CD4-positive, alpha-beta T cell treated with Interleukin-2 at 100 ng/mL for 4 hours (primary cell): ENCODE data around the gene HOXC10.

Experiments
- DNase-seq: peaks from one replicate; pipeline ENCODE4 v3.0.0-alpha.2; 2020; ENCODE audit warnings: low spot score

HOXC10 gene

DNA sequence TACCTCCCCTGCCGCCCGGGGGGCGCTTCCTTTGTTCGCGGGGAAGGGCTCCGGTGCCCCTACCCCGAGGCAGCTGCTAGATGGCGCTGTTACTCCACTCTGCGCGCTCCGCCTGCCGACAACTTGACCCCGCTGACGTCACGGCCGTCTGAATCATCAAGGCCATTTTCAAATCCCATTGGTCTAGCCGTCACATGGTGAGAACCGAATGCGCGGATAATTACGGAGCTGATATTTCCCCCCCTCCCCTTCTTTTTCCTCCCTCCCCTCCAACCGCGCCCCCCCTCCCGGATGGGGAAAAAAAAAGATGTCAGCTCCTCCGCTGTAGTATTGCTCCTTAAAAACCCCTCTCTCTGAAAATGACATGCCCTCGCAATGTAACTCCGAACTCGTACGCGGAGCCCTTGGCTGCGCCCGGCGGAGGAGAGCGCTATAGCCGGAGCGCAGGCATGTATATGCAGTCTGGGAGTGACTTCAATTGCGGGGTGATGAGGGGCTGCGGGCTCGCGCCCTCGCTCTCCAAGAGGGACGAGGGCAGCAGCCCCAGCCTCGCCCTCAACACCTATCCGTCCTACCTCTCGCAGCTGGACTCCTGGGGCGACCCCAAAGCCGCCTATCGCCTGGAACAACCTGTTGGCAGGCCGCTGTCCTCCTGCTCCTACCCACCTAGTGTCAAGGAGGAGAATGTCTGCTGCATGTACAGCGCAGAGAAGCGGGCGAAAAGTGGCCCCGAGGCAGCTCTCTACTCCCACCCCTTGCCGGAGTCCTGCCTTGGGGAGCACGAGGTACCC, at the start of gene HOXC10:
Gene HOXC10 (plus strand): TSS at position 246 of the 791 bp plus-strand sequence. CDS start 114 bp downstream, at position 360.
- peak; percentile 68 for DNase-seq

DNA sequence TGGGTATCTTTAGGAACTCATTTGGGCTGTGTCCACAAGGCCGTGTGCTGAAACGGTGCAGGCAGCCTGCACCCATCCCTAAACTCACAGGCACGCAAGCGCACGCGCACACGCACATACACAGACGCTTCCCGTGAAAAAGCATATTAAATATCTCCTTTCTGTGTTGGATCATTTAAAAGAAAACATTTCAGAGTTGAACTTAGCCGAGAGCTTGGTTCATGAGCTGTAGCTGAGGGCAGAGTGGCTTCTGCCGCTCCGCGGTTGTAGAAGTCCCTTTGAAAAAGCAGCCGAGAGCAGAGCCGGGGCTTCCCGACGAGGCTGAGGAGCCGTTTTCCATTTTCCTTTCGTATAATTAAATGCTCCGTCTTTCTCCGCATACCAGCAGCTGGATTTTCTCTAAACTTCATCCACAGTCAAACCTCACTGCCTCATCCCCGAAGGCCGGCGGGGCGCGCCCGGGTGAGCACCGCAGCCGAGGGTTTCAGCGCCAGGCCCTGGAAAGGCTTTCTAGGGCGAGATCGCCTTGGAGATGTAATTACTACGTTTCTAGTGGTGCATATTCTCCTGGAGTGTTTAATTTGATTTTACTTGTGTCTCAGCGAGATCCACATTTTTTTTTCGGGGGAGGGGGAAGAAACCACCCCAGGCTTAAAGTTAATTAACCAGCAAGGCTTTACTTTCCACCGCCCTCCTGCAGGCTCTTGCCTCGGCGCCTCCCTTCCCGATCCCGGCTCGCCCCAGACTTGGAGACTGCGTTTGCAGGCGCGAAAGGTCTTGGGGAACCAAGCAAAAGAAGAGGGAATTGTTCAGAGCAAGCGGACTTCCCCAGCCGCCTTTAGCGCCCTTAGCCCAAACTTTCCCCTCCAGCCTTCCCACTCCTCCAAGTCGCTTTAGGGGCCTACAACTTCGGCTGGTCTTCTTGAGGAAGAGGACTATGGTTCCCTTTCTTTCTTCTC, 49.3 kb upstream of the HOXC10 start:
- no peak for DNase-seq

DNA sequence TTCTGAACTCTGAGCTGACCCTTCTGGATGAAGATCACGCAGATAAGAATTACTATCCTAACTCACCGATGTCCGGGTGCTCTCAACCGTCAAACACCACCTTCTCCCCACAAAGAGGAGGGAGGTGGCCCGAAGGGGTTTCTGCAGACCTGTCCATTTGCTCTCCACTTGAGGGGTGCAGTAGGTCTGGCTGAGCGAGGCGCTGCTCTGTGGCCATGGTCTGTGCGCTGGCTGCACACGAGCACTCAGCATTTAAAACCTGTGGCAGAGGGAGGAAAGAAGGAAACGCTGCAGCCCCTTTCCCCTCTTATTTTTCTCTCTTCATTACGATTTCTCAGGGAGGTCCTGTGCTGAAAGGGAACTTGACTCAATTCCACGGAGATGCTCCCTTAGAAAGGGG, 47.8 kb upstream of the HOXC10 start:
- no peak for DNase-seq

DNA sequence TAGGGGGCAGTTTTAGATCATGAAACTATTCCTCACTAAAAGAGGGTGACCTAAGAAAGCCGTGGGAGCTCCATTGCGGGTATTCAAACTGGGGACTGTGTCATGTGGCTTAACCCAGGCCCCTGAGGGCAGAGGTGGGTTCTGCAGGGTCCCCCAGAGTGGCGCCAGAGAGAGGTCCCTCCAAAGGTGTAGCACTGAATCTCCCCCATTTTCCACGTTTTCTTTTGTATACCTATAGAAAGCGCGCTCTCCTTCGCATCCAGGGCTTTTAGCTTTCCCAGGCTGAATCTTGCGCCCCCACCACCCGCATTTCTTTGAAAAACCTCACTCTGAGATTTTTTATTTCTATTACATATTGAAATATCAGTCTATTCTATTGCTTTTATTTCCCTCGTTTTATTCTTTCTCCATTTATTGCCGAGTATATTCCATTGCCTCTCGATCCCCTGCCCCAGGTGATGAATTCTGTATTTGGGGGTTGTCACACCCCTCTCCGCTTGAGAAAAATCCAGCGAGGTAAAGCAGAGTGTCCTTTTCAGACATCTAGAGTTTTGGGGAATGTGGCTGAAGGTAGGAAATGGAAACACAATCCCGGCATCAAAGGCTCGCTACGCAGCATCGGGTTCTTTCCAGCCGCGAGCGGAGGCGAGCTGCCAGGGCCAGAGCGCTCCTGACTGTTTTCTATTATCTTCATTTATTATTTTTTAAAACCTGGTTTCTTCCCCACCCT, 47.2 kb upstream of the HOXC10 start:
- no peak for DNase-seq

DNA sequence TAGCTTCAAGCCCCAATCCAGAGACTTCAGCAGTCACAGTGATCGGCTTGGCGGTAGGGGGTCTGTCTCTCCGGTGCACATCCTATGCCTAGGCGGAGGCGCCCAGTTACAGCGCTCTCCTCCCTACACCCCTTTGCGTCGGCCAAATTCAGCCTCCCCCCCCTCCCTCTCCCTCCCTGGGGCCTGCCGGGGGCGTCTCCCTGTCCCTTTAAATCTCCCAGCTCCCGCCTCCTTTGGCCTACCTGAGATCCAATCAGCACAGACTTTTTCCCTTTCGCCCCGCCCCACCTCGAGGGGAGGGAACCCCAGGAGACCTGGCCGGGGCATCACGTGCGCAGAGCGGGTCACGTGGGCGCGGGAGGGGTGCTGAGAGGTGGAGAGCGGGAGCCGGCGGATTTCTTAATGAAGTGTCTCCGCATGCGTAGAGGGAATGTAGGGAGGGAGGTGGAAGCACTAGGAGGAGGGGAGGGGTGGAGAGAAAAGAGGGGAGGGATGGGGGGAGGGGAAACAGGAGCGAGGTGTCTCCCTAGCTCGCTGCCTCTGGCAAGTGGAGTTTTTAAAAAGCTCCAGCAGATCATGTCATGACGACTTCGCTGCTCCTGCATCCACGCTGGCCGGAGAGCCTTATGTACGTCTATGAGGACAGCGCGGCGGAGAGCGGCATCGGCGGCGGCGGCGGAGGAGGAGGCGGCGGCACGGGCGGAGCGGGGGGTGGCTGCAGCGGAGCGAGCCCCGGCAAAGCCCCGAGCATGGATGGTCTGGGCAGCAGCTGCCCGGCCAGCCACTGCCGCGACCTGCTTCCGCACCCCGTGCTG, 46.4 kb upstream of the HOXC10 start, which contains the start of gene HOXC13:
Gene HOXC13 (plus strand): TSS at position 506 of the 815 bp plus-strand sequence. CDS start 76 bp downstream, at position 582.
- DNase-seq = no peak

DNA sequence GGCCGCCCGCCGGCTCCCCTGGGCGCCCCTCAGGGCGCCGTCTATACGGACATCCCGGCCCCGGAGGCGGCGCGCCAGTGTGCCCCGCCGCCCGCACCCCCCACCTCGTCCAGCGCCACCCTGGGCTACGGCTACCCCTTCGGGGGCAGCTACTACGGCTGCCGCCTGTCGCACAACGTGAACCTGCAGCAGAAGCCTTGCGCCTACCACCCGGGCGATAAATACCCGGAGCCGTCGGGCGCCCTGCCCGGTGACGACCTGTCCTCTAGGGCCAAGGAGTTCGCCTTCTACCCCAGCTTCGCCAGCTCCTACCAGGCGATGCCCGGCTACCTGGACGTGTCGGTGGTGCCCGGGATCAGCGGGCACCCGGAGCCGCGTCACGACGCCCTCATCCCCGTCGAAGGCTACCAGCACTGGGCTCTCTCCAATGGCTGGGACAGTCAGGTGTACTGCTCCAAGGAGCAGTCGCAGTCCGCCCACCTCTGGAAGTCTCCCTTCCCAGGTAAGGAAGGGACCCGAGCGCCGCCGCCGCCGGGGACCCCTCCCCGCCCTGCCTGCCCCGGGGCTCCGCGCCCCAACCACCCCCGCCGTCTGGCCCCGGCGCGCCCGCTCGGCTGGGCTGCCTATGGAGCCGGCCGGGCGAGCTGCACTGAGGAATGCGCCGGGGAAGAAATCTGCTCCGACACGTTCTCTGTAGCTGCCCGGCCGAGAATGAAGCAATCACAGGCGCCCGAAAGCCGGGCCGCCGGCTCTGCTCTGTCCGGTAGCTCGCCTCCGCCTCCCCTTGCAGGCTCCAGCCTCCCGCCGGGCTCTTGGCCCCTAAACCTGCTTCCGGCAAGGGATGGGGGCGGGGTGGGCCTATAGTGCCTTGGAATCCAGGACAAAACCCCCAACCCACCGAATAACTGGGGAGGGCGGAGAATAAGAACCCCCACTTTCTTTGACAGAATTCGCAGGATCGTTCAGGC, 45.5 kb upstream of the HOXC10 start:
- no peak for DNase-seq

DNA sequence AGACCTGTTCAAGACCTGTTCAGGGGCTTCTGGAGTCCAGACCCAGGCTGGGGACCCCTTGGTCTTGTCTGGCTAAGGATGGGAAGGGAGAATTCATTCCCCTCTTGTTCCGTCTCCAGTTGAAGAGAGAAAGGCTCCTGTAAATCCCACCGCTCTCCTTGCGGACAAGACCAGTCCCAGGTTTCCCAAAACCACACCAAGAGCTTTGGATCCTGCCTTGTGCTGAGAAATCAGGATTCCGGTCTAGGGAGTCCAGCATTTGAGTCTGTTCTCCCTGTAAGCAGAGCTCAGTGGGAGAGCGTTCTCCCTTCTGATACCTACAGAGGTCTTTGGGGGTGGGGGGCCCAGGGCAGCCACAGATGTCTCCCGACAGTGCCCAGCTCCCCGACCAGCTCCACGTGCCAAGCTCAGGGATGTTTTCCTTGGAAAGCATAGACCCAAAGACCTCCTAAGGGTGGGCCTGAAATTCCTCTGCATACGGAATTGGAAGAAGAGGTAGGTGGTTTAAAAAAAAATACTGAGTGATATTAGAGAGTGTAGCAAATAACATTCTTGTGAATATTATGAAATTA, 44.4 kb upstream of the HOXC10 start:
- DNase-seq = no peak

DNA sequence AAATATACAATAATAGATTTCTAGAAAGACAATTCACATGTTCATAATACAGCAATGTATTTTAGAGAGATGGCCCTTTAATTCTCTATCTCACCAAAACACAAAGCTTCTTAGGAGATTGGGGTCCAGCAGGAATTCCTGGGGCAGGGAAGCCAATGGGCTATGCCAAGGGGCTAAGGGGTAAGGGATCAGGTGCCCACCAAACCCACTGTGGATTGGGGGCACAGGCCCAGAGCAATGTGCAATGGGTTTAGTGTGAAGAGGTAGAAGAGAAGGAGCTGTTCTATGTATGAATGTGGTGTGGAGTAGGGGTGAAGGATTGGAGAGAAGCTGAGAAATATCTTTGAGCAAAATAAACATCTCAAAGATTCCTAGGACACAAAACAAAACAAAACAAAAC, 43.8 kb upstream of the HOXC10 start:
- no peak for DNase-seq

DNA sequence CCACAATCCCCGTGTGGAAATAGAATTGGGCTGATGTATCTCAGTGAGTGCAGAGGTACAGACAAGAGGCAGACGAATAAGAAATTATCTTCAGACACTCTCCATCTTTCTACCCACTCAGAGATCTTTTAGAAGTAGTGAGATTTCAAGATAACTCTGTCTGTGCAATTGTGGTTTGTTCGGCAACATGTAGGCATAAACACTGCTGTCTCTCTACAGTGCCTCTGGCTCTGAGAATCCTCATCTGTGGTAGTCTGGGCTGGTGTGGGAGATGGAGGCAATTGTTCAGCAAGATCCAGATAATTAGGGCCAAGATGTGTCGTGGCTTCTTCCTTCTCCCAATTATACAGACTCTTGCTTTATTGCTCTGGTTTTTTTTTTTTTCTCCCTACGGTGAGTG, 43.2 kb upstream of the HOXC10 start:
- DNase-seq = no peak

DNA sequence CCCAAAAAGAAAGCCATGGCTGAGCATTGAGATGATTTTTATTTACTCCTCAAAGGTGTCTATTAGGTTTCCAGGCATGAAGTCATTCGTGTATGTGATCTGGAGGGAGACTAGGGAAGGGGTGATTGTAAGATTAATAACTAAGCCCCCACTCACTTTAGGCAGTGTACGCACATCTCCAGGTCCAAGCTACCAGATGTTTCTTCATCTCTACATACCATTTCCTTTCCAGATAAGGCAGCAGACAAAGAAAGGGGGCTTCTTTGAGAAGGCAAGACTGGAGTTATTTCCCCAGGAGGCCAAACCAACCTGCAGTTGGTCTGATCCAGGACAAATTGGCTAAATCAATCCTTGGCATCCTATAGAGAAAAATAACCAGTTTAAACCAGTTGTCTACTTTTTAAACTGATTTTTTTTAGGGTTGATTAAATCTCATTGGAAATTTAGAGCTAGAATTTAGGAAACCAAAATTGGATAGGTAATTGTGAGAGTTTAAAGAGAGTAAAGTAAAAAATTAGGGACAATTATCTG, 42.4 kb upstream of the HOXC10 start:
- no peak for DNase-seq

DNA sequence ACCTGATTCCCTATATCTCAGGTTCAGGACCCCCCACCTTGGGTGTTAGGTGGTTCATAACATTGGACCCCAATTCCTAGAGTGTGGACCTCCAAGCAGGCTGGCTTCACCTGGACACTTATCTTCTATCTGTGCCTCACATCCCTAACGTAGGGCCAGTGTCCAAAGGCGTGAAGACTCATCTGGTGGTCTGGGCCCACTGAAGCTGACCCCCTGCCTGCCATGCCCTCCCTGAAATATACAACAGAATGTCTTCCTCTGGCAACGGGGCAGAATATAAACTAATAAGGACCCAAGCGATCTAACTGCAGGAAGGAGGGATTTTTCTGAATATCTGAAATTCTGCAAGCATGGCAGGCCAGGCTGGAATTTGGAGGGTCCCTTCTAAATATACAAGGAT, 40.7 kb upstream of the HOXC10 start:
- no peak for DNase-seq

DNA sequence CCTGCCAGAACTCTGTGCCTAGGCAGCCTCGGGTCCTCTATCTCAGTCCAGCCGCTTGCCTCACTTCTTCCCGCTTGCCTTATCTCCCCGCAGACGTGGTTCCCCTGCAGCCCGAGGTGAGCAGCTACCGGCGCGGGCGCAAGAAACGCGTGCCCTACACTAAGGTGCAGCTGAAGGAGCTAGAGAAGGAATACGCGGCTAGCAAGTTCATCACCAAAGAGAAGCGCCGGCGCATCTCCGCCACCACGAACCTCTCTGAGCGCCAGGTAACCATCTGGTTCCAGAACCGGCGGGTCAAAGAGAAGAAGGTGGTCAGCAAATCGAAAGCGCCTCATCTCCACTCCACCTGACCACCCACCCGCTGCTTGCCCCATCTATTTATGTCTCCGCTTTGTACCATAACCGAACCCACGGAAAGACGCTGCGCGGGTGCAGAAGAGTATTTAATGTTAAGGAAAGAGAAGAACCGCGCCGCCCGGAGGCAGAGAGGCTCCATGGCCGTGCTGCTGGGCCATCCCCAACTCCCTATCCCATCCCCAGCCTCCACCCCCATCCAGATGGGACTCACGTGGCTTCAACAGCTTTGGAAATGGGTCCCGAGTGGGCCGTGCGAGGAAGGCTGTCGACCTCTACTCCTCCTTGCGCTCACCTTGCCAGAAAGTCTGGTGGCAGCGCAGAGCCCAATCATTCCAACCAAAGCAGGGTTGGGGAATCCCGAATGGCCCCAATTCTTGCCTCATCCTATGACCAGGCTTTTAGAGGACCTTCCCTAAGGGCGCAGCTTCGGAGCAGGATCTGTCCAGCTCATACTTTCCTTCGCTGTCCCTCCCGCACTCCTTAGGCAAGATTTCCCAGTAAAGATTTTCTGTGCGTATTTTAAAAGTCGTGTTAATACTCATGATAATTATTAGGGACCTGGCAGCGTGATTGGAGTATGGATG, 39.8 kb upstream of the HOXC10 start:
- DNase-seq = no peak

DNA sequence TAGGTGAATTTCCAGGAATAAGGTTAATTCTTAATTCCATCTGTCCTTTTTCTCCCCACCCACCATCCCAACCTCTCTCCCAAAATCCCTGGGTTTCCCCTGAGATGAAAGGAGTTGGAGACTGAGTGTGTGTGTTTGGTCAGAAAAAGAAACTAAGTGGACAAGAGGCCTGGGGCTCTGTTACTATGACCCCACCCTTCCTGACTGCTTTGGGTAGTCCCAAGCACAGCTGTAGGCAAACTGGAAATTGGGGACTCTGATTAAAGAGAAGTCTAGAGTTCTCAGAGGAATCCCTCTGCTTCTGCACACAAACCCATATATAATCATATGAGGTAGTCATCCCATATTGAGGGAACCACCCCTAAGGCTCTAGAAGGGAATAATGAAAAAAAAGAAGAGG, 37.2 kb upstream of the HOXC10 start:
- no peak for DNase-seq

DNA sequence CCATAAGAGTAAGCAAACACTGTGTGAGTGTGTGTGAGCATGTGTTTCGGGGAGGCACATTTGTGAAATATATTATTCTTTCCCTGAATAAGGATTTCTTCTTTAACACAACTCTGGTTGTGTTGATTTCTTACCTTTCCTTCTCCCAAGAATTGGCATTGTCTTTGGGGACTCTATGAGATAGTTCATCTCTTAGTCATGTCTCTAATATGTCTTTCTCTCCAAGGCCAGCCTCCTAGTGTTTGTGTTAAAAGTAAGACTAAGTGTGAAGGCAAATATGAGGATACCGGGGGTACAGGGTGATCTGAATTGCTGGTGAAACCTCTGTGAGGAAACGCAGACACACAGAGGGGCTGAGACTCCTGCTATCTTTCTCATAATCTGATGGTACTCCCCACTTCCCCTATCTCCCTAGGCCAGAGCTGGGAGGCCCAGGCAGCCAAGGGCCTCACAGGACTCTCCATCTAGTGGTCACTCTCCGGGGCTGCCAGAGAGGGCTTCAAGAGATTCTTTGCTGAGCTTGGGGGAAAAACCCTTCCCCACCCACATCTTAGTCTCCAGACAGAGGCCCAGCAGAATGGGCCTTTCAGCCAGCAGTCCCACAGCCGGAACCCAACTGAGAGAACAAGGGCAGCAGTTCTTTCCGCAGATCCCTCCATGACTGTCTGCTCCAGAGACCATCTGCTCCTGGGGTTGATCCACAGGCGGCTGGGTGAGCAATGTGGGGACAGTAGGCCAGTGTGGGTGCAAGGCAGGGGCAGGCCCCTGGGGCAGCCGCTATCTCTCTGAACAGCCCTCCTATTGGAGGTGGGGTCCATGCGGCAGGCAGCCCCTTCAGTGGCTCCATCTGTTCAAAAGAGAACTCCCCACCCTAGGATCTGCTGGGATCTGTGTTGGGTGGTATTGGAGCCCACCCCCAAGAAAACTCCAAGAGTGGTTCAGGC, 36.0 kb upstream of the HOXC10 start:
- no peak for DNase-seq

DNA sequence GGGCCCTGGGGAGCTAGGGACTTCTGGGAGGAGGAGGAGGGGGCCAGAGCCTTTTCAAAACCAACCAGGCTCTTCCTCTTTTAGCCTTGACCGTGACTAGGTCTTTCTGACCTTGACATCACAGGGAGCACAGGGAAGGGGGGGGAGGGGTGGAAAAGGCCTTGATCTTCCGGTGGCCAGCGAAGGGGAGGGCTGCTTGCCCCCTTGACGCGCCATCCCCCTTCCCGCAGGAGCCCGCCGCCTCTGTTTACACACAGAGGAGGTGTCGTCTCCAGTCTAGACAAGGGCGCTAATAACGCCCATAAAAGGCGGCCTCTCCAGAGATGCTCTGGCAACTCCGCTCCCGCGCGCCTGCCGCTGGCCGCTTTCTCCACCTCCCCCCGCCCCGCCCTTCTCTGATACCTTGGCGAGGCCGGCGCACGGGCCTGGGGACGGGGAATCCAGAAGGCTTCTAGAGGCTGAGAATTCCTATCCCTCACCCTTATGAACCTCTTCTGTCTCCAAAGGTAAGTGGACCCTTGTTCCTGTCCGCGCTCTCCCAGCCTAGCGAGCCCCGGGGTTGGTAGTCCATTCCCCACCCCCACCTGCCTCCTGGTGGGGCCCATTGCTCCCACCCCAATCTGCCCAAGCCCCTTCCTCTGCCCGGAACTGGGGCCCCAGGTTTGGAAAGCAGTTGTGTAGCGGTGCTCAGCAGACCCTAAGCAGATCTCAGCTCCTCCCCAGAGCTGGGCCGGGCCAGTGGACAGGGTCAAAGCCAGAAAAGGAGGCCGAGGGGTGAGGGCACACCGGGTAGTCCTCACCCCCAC, 35.1 kb upstream of the HOXC10 start:
- DNase-seq = no peak

DNA sequence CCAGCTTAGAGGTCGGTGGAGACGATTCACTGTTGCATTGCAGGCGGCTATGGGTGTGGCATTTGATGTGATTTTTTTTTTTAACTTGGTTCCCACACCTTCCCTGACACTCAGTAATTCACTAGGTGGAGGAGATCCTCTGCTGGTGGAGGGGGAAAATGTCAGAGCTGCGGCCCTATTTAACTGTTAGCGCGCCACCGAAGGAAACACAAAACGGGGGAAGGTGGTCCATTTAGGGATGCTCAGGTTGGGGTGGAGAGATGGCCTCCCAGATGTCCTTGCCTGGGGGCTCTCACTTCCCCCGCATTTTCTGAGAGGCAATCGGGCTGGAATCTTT, 34.5 kb upstream of the HOXC10 start:
- DNase-seq = no peak
